HepG2 (cell line): ENCODE results near the gene GNG7. TPM values are rescaled to one million over a fixed set of nuclear protein-coding genes. Genes with fewer than 3 reads are reported as not detected.

Source experiments
- BHLHE40 ChIP-seq: IDR thresholded peaks from 2 replicates; pipeline ENCODE4 v1.6.1; 2011; ENCODE audit warnings: low read length, improper control_type of control experiment
- CENPX ChIP-seq: sonication (generic); formaldehyde crosslinking; IDR thresholded peaks from 2 replicates; pipeline ENCODE4 v1.9.0; 2021; ENCODE audit warnings: mild to moderate bottlenecking, missing genetic modification reagents, moderate library complexity
- FUBP1 ChIP-seq: sonication (generic); formaldehyde crosslinking; IDR thresholded peaks from 2 replicates; pipeline ENCODE4 v1.5.1; 2020; ENCODE audit warnings: missing genetic modification reagents, mild to moderate bottlenecking, borderline replicate concordance
- TFDP1 ChIP-seq: IDR thresholded peaks from 2 replicates; pipeline ENCODE4 v1.6.1; 2016; ENCODE audit warnings: missing compliant biosample characterization, missing genetic modification reagents, borderline replicate concordance
- TFE3 ChIP-seq: IDR thresholded peaks from 2 replicates; pipeline ENCODE4 v1.6.1; 2016
- THAP7 ChIP-seq: sonication (generic); formaldehyde crosslinking; IDR thresholded peaks from 2 replicates; pipeline ENCODE4 v1.8.1; 2023; ENCODE audit warnings: mild to moderate bottlenecking, missing genetic modification reagents
- XRCC5 ChIP-seq: fragments of 200-400 bp; formaldehyde crosslinking; optimal IDR thresholded peaks from 2 replicates; pipeline ENCODE3; 2017; ENCODE audit warnings: mild to moderate bottlenecking, low read length
- YY1 ChIP-seq: IDR thresholded peaks from 2 replicates; pipeline ENCODE4 v1.6.1; 2011; ENCODE audit warnings: low read length, low read depth, moderate library complexity, mild to moderate bottlenecking; ENCODE audit not compliant: insufficient read depth, insufficient replicate concordance
- ZC3H13 ChIP-seq: sonication (generic); formaldehyde crosslinking; IDR thresholded peaks from 2 replicates; pipeline ENCODE4 v1.8.1; 2023; ENCODE audit warnings: mild to moderate bottlenecking, missing genetic modification reagents, moderate library complexity
- ZNF281 ChIP-seq: sonication (generic); formaldehyde crosslinking; IDR thresholded peaks from 2 replicates; pipeline ENCODE4 v1.4.0; 2020; ENCODE audit warnings: missing genetic modification reagents, borderline replicate concordance
- ZNF468 ChIP-seq: sonication (generic); formaldehyde crosslinking; IDR thresholded peaks from 2 replicates; pipeline ENCODE4 v1.8.0; 2022; ENCODE audit warnings: mild to moderate bottlenecking, moderate library complexity, missing genetic modification reagents
- ZNF83 ChIP-seq: sonication (generic); formaldehyde crosslinking; IDR thresholded peaks from 2 replicates; pipeline ENCODE4 v1.4.0; 2020; ENCODE audit warnings: missing genetic modification reagents, mild to moderate bottlenecking, borderline replicate concordance
- polyA plus RNA-seq, 8 experiments: library from polyadenylated mRNA; depleted of rRNA in 3 of 8; stranded (reverse) in 7 of 8; unstranded in 1 of 8; fragments of >200 nt; fragmentation: Illumina TruSeq in 4 of 8; extraction: Trizol in 4 of 8; gene quantifications; 2 replicates each; pipeline versions ENCODE4 v1.2.1 to v1.2.3, GENCODE V29; 2011 to 2016; ENCODE audit warnings: low read depth in 4 of 8, missing spikeins in 1 of 8, mixed read lengths in 1 of 8; ENCODE audit not compliant: insufficient read depth in 1 of 8
- total RNA-seq, 5 experiments: library from RNA; depleted of rRNA; stranded (reverse); fragments of >200 nt; fragmentation: Illumina TruSeq; extraction: Trizol; gene quantifications; 2 replicates each; pipeline ENCODE4 v1.2.3, GENCODE V29; 2016; ENCODE audit warnings: low read depth in 1 of 5

The GNG7 gene
- total and polyA plus RNA-seq, 2 of the 13 experiments (the other 11 are each of a cell fraction or from before 2014, with no cell fraction given), result 1.4 to 3.3 TPM

- TF ChIP-seq YY1 (peak; percentile 77), ZNF468 (no peak), CENPX (CRISPR knock-in tag) (no peak), ZC3H13 (0 out of 2 replicates have a peak, but pooled peaks have one; percentile 67), ZNF83 (CRISPR knock-in tag) (no peak), BHLHE40 (peak; percentile 88), TFDP1 (CRISPR knock-in tag) (peak; percentile 88), TFE3 (peak; percentile 89), XRCC5 (peak; percentile 83), FUBP1 (CRISPR knock-in tag) (no peak), THAP7 (CRISPR knock-in tag) (0 out of 2 replicates have a peak, but pooled peaks have one; percentile 46), ZNF281 (peak; percentile 57; the same call in 1 of the 2 replicates)
Measured at GRCh38 chr19:2543463-2544442, 158.7 kb downstream of the GNG7 start (continued).
